DMS53 treated with DMSO at 0.1 percent for 48 hours (cell line): ENCODE results near the gene CTRB1.
"Not testable (repeated sequence)": the region's sequence is repeated elsewhere in the genome, so short reads cannot be mapped to it uniquely, and the experiment has no call there.

Experiments used
- DNase-seq: peaks from one replicate; lab custom pipeline; 2025; ENCODE audit not compliant: unreplicated experiment; lab: John Stamatoyannopoulos, UW

Gene CTRB1

DNA sequence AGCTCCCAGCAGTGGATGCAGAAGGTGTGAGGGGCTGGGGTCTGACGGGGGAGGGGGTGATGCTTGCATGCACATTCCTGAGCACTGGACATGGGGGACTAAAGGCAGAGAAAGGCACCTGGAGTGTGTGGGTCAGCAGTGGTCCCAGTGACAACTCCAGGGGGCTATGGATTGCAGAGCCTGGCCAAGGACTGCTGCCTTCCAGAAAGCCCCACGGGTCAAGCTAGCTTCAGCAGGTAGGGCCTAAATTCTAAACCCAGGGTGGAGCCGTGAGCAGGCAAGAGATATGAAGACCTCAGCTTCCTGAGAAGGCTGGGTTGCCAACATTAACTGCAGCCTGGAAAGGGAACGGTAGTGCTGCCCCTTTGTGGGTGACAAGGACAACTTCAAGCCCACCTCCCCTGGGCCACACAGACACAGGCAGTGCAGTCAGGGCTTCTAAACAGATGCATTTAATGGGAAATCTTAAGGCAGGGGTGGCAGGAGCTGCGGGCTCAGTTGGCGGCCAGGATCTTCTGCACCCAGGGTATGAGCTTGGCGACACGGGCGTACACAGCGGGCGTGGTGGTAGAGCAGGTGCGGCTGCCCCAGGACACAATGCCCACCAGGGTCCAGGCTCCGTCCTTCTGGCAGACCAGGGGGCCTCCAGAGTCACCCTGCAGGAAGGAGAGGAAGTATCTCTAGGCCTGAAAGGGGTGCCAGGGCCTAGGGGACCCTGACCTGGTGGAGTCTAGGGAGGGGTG lies 14.9 kb upstream of the CTRB1 start:
- DNase-seq = no peak

DNA sequence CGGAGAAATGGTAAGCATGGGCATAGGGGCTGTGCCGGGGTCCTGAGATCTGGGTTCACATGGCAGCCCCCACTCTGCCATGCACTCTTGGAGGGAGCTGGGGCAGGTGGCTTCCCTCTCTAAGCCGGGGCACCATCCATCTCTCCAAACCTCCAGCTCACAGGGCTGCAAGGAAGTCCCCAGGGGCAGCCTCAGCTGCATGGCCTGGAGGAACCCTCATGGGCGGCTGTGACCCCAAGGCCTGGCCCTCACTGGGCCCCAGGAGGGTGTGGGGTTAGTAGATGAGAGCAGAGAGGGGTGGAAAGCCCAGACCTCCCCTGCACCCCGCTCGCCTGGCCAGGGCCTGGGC lies 14.4 kb upstream of the CTRB1 start:
- no peak for DNase-seq

DNA sequence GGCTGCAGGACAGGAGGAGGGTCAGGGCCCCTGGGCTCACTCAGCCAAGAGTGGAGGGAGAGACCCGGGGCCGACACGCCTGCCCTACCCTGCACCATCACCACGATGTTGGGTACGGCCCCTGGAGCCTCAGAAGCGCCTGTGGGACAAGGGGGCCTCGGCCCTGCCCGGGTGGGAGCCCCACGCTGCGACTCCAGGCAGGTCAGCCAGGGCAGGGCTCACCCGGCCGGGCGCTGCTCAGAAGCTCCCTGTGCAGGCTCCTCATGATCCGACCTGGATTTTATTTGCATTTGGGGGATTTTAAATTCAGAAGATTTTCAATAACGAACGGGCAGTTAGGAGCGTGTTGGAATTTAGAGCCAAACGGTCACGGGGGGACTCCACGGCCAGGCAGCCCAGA lies 13.9 kb upstream of the CTRB1 start:
- DNase-seq = not testable (repeated sequence)

DNA sequence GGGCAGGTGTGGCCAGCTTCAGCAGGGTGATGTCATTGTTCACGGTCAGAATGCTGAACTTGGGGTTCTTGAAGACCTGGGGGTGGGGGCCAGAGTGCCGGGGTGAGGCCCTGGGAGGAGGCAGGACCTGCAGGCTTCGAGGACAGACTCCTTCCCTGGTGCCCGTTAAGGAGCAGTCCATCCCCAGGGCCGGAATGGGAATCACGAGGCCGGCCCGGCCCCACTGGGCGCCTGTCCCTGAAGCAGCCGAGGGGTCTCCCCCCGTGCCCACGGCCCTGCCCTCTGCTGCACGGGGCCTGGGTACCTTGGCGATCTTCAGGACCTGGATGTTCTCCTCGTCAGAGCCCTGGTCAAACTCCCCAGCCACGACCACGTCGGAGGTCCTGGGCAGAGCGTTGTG lies 13.3 kb upstream of the CTRB1 start:
- DNase-seq = not testable (repeated sequence)

DNA sequence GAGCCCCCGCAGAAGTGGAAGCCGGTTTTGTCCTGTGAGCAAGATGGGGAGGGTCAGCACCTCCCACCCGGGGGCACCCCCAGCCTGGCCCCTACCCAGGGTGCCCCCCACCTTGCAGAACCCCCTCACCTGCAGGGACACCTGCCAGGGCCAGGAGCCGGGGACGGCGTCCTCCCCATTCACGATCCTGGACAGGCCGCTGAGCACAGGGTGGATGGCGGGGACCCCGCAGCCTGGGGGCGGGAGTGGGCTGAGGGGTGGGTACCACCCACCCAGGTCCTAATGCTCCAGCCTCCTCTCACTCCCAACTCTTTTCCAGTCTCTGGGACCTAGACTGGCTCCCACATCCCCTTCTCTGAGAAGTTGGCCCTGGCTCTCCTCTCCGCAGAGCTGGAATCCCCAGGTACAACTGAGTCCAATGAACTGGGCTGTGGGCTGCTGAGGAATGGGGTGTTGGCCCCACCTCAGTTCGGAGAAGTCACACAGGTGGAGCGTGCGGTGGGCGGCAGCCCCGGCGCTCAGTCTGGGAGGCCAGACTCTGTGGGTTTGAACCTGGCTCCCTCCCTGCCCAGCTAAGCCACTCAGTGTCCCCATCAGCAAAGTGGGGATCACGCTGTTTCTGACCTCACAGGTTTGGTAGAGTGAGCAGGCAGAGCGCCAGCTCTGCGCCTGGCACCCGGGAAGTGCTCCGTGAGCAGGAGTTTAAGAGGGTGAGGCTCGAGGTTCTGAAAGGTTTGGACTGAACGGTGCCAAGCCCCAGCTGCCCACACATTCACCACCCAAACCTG lies 12.6 kb upstream of the CTRB1 start:
- not testable (repeated sequence) for DNase-seq

DNA sequence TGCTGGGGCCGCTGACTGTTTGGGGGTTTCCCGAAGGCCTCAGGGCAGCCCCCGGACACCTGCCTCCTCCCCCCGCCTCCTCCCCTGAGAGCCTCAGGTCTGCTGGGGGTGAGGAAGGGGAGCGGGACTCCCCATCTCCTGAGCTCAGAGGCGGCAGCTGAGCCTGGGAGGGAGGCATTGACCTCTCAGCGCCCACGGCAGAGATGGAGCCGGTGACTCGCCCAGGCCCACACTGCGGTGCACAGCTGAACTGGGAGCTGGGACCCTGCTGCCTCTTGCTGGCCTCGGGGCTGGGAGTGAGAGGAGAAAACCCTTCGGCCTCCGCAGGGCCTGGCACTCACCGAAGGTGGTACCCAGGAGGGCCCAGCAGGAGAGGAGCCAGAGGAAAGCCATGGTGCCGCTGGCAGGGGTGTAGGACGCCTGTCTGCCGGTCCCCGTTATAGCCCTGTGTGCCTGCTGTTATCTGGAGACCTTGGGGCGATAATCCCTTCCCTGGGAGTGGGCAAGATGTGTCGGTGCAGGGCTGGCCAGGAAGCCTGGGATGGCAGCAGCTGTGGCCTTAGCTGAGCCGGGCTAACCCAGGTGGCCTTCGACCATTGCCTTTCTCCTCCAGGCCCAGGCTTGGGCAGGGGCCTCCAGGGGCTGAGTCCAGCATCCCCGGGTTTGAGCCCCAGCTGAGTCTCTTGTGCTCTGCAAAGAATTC lies 11.9 kb upstream of the CTRB1 start, which contains the start of gene CTRB2:
Gene CTRB2, minus strand, starts transcription at position 413 of the 703 bp plus-strand sequence. Its CDS starts 20 bp downstream, at position 393.
- DNase-seq = no peak

DNA sequence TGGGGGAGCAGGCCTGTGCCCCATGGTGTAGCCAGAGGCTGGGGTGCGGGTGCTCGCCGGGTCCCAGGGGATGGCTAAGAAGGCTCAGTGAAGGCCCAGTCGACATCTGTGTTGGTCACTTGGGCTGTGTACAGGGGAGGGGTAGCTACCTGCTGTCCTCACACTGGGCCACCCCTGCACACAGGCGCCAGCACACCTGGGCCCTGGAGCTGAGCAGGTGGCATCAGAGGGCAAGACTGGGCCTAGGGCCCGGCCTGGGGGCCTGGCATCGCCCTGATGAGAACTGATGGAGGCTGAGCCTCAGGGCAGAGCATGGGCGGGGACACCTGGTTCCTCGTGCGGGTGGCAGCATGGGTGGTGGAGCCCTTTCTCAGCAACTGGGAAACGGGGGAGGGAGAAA lies 11.0 kb upstream of the CTRB1 start:
- no peak for DNase-seq

DNA sequence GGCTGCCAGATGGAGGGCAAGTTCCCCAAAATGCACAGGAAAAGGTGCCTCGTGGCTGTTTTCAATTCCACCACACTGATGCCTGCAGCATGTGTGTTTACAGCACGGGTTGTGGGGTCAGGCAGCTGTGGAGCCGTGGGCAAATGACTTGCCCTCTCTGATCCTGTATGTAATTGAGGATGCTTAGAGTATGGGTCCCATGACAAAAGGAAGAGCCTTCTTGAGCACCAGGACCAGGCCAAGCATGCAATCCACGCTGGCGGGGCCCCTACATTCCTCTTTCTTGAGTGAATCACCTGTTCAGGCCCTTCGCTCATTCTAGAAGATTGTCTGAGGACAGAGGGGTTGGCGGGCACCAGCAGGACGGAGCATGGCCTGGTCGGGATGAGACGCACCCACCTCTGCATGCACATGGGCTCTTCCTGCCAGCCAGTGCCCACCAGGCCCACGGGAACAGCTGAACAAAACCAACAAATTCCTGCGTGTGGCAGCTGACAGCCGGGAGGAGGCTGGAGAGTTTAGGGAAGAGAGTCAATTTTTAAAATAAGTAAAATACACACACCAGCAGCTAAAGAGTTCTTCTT lies 10.5 kb upstream of the CTRB1 start:
- no peak for DNase-seq

DNA sequence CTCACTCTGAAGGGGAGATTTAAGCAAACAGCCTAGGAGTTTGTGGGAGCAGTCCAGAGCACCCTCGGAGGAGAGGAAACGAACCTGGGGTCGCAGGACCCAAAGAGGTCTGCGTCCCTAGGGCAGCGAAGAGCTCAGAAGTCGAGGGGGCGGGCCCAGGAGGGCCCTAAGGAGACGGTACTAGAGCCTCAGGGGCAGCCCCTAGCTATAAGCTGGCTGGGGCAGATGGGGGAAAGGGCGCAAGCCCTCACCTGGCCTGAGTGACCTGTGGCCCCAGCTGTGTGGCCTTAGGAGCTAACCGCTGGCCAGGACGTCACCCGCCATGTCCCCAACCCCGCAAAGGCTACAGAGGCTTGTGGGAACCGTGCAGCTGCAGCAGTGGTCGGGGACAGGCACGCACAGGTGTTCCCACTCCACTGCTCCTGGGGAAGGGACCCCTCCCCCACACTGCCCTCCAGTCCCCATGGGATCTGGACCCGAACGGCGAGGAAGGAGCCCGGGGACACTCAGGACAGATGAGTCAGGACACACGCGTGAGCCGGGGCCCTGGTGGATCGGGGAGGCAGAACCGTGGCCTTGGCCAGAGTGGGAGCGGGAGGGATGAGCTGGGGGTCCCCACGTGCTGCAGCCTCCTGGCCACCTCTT lies 9.8 kb upstream of the CTRB1 start:
- DNase-seq = no peak

DNA sequence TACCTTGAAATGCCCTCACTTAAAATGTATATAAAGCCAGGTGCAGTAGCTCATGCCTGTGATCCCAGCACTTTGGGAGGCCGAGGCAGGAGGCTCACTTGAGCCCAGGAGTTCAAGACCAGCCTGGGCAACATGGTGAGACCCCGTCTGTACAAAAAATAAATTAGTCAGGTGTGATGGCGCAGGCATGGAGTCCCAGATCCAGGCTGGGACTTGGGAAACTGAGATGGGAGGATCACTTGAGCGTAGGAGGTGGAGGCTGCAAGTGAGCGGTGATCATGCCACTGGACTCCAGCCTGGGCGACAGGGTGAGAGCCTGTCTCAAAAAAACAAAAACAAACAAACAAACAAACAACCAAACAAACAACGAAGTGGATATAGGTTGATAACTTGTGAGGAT lies 9.3 kb upstream of the CTRB1 start:
- DNase-seq = not testable (repeated sequence)

DNA sequence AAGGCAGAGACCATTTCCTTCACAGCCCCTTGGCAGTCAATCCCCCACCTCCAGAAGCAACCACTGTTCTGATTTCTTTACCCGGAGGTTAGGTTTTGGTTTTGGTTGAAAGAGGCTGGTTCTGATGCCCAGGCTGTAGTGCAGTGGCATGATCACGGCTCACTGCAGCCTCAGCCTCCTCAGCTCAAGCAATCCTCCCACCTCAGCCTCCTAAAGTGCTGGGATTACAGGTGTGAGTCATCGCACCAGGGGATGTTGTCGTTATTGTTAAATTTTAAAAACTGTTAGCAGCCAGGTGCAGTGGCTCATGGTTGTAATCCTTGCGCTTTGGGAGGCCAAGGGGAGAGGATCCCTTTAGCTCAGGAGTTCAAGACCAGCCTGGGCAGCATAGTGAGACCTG lies 8.8 kb upstream of the CTRB1 start:
- no peak for DNase-seq

DNA sequence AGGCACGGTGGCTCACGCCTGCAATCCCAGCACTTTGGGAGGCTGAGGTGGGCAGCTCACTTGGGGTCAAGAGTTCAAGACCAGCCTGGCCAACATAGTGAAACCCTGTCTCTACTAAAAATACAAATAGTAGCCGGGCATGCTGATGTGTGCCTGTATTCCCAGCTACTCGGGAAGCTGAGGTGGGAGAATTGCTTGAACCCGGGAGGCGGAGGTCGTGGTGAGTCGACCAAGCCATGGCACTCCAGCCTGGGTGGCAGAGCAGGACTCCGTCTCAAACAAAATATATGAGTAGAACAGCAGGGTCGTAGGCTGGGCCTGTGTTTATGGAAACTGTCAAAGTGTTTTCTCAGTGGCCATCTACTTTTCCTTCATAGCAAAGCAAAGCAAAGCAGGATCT lies 7.5 kb upstream of the CTRB1 start:
- DNase-seq = not testable (repeated sequence)

DNA sequence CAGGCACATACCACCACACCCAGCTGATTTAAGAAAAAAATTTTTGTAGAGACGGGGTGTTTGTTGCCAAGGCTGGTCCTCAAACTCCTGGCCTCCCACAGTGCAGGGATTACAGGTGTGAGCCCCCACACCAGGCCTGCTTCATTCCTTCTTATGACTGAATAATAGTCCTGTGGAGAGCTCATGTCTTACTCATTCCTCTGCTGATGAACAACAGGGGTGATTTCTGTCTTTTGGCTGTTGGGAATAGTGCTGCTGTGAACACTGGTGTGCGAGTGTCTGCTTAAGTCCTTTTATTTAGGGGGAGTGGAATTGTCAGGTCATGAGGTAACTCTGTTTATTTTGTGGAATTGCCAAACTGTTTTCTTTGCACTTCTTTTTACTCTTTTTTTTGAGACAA lies 2.7 kb upstream of the CTRB1 start:
- no peak for DNase-seq

DNA sequence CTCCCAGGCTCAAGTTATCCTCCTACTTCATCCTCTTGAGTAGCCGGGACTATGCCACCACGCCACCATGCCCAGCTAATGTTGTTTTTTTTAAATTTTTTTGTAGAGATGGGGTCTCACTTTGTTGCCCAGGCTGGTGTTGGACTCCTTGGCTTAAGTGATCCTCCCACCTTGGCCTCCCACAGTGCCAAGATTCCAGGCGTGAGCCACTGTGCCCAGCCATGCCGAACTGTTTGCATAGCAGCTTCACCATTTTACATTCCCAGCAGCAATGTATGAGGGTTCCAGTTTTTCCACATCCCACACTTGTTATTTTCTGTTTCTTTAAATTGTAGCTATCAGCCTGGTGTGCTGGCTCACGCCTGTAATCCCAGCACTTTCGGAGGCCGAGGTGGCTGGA lies 2.2 kb upstream of the CTRB1 start:
- no peak for DNase-seq

DNA sequence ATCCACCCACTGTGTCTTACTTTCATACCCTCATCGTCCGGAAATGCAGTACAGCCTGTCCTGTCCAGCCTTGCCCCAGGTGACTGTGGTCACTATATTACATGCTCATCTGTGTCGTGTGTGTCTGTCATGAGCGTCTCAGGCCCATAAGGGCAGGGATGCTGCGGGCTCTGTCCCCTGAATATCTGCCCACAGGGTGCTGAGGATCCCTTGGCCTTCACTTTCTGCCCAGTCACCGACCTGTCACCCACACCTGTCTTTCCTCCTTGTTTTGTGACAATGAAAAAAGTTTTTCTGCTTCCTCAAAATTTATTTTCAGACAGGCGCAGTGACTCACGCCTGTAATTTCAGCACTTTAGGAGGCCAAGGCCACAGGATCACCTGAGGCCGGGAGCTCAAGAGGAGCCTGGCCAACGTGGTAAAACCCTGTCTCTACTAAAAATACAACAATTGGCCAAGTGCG lies 1.4 kb upstream of the CTRB1 start:
- no peak for DNase-seq

DNA sequence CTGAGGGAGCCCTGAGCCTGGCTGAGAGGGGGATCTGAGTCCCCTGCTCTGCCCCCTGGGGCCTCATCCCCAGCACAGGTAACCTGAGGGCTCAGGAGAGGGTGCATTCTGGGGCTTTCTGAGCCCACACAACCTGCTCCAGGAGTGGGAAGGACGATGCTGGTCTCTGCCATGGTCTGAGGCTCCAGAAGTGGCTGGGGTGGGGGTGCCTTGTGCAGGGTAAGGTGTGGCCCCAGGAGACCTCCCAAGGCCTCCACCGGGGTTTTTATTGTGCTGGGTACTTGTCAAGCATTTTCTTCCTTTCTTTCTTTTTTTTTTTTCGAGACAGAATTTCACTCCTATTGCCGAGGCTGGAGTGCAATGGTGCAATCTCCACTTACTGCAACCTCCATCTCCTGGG lies 300 bp downstream of the CTRB1 start:
- no peak for DNase-seq

DNA sequence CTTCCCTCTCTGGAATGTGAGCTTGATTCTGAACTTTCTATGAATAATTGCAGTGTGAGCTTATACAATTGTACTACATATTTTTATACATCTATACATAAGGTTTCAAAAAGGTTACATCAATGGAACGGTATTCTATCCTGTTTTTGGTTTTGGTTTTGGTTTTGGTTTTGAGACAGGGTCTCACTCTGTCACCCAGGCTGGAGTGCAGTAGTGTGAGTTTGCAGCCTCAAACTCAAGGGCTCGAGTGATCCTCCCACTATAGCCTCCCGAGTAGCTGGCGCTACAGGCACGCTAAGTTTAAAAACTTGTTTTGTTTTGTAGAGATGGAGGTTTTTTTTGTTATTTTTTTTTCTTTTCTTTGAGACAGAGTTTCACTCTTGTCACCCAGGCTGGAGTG lies 1.1 kb downstream of the CTRB1 start:
- no peak for DNase-seq

DNA sequence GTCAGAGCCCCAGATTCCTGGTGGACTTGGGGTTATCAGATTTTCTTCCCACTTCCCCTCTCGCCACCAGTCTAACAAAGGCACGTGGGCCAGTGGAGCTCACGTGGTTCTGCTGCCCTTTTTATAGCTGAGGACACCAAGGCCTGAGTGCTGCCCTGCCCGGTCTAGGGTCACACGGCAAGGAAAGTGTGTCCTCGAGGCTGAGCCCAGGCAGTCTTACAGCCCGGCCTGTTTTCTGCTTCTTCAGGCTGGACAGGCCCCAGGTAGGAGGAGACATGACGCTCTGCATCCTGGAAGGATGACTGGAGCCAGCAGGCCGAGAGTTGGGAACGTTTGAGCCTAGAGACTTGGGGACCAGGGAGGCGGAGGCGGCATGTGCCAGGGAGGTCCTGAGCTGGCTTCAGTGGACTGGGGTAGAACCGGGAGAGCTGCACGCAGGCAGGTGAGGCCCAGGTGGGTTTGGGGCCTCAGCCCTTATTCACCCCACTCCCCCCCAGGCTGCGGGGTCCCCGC lies 3.5 kb downstream of the CTRB1 start:
- DNase-seq = no peak

DNA sequence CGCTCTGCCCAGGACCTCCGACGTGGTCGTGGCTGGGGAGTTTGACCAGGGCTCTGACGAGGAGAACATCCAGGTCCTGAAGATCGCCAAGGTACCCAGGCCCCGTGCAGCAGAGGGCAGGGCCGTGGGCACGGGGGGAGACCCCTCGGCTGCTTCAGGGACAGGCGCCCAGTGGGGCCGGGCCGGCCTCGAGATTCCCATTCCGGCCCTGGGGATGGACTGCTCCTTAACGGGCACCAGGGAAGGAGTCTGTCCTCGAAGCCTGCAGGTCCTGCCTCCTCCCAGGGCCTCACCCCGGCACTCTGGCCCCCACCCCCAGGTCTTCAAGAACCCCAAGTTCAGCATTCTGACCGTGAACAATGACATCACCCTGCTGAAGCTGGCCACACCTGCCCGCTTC lies 4.3 kb downstream of the CTRB1 start:
- DNase-seq = not testable (repeated sequence)

DNA sequence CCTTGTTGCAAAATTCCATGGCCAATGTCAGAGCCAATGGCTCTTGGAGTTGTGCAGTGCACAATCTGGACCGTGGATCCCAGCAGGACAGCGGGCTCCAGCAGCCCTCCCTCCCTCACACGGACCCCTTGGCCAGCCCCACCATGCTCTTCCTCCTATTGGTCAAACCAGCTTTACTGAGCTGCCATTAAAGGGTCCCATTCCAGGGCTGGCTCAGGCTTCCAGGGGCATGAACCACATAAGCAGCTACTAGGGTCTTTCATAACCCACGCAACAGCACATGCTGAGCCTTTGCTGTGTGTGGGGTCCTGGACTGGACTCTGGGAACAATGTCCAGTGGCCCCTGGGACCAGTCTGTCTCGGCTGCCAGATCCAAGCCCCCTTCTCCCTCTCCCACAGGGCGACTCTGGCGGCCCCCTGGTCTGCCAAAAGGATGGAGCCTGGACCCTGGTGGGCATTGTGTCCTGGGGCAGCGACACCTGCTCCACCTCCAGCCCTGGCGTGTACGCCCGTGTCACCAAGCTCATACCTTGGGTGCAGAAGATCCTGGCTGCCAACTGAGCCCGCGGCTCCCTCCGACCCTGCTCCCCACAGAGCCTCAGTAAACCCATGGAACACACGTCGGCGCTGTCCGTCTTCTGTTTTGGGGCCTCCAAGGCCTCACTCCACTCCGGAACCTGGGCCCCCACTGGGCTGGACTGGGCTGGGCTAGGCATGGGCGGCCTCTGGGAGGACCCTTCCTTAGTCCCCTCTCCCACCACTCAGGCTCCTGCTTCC lies 5.7 kb downstream of the CTRB1 start:
- DNase-seq = no peak
